Peyer's patch (tissue), 4 donors: ENCODE measurements around the gene LIM2. TPM values are rescaled to one million over a fixed set of nuclear protein-coding genes. Genes with fewer than 3 reads are reported as not detected.

Source experiments
- DNase-seq, 3 donors: peaks; one replicate each; pipeline ENCODE4 v3.0.0-alpha.2; 2017 to 2019
- H3K27ac ChIP-seq, 4 donors: fragments of 200-600 bp; sonication (generic); one replicate each; pipeline ENCODE4 v1.5.1; 2016 to 2019
- H3K27me3 ChIP-seq, 2 donors: fragments of 200-600 bp; sonication (generic); one replicate each; pipeline ENCODE4 v1.5.1; 2019
- H3K36me3 ChIP-seq, 3 donors: fragments of 200-600 bp; sonication (generic); one replicate each; pipeline ENCODE4 v1.5.1; 2016 to 2019
- H3K4me1 ChIP-seq, 4 donors: fragments of 200-600 bp; sonication (generic); one replicate each; pipeline ENCODE4 v1.5.1; 2016 to 2019
- H3K4me3 ChIP-seq, 4 donors: fragments of 200-600 bp; sonication (generic); 1 replicate in 3 of 4; 2 replicates in 1 of 4; pipeline ENCODE4 v1.5.1; 2016 to 2019; ENCODE audit warnings: mild to moderate bottlenecking in 1 of 4
- H3K9me3 ChIP-seq, 4 donors: fragments of 200-600 bp; sonication (generic); one replicate each; pipeline ENCODE4 v1.5.1; 2016 to 2019; ENCODE audit warnings: mild to moderate bottlenecking in 1 of 4
- CTCF ChIP-seq, 6 experiments: fragments of 450-650 bp in 4 of 6; fragments of 200-600 bp in 2 of 6; sonication (generic) in 1 of 6; IDR thresholded peaks; one replicate each; pipeline ENCODE4 v1.5.1; 2017 to 2019; ENCODE audit warnings: antibody characterized with exemption in 6 of 6, mild to moderate bottlenecking in 3 of 6, moderate library complexity in 1 of 6
- POLR2A ChIP-seq, 2 donors: fragments of 450-650 bp; IDR thresholded peaks; one replicate each; pipeline ENCODE4 v1.5.1; 2017; ENCODE audit warnings: antibody characterized with exemption in 2 of 2, mild to moderate bottlenecking in 2 of 2, moderate library complexity in 2 of 2
- total RNA-seq, 4 donors: library from RNA; depleted of rRNA; stranded (reverse); fragments of >200 nt; gene quantifications; one replicate each; pipeline ENCODE4 v1.1.0, GENCODE V29; 2016

LIM2 gene
- total RNA-seq, 4 donors from 2014 or later, result not detected

GRCh38 chr19:51368366-51369282 lies 19.1 kb downstream of the LIM2 start, which contains the start of gene CLDND2:
Gene CLDND2 (minus strand): TSS chr19:51369003. CDS start chr19:51368577, 426 bp downstream.
- TF ChIP-seq CTCF (IDR thresholded peaks at IDR 0.05), result no peak
- TF ChIP-seq POLR2A (IDR thresholded peaks at IDR 0.05), result no peak
- no peaks in the 10 kb centered on the region for H3K9me3 ChIP-seq
- no peak for DNase-seq
- H3K36me3 ChIP-seq, result no peaks in the 10 kb centered on the region
- H3K4me3 ChIP-seq, result peak within 1 kb of the TSS; percentile 72 to 94 (median 75)
- peaks cover 0 to 29% (median 7%) of the 10 kb centered on the region in 4 donors for H3K4me1 ChIP-seq
- peak within 1 kb of the TSS; percentile 88 to 98 (median 94) for H3K27ac ChIP-seq
- H3K27me3 ChIP-seq, result no peaks in the 10 kb centered on the region

GRCh38 chr19:51367565-51368365 lies 20.0 kb downstream of the LIM2 start:
- H3K4me1 ChIP-seq, result peaks cover 2 to 36% (median 9%) of the 10 kb centered on the region in 4 donors
- H3K27me3 ChIP-seq, result no peaks in the 10 kb centered on the region
- no peaks in the 10 kb centered on the region for H3K36me3 ChIP-seq
- peak overlapping the region; percentile 88 to 98 (median 94) for H3K27ac ChIP-seq
- TF ChIP-seq CTCF (IDR thresholded peaks at IDR 0.05) (no peak), POLR2A (IDR thresholded peaks at IDR 0.05) (no peak)
- DNase-seq, result peak; percentile 100
- no peaks in the 10 kb centered on the region for H3K9me3 ChIP-seq
- peak overlapping the region; percentile 72 to 94 (median 75) for H3K4me3 ChIP-seq

- no peaks in the 10 kb centered on the region for H3K36me3 ChIP-seq
- no peak for DNase-seq
- H3K4me3 ChIP-seq, result peak overlapping the region; percentile 72 to 94 (median 75)
- TF ChIP-seq CTCF (IDR thresholded peaks at IDR 0.05) (no peak), POLR2A (IDR thresholded peaks at IDR 0.05) (peak; percentile 84 to 98)
- H3K27ac ChIP-seq, result peak overlapping the region; percentile 88 to 98 (median 94)
- H3K27me3 ChIP-seq, result no peaks in the 10 kb centered on the region
- no peaks in the 10 kb centered on the region for H3K9me3 ChIP-seq
- peaks cover 5 to 40% (median 11%) of the 10 kb centered on the region in 4 donors for H3K4me1 ChIP-seq
Measured at GRCh38 chr19:51367255-51367564, 20.6 kb downstream of the LIM2 start.

GRCh38 chr19:51366389-51367254 lies 21.2 kb downstream of the LIM2 start:
- H3K27ac ChIP-seq, result peak overlapping the region; percentile 88 to 98 (median 94)
- TF ChIP-seq POLR2A (IDR thresholded peaks at IDR 0.05) (peak; percentile 32 to 92), CTCF (IDR thresholded peaks at IDR 0.05) (no peak)
- DNase-seq, result peak; percentile 98 to 99 (median 98)
- H3K4me1 ChIP-seq, result peaks cover 5 to 40% (median 11%) of the 10 kb centered on the region in 4 donors
- no peaks in the 10 kb centered on the region for H3K9me3 ChIP-seq
- no peaks in the 10 kb centered on the region for H3K27me3 ChIP-seq
- peak overlapping the region; percentile 72 to 94 (median 75) for H3K4me3 ChIP-seq
- H3K36me3 ChIP-seq, result no peaks in the 10 kb centered on the region

GRCh38 chr19:51365965-51366388 lies 21.8 kb downstream of the LIM2 start, which contains the start of gene ETFB:
Gene ETFB (minus strand): TSS chr19:51366388. CDS start chr19:51366326, 62 bp downstream.
- no peaks in the 10 kb centered on the region for H3K27me3 ChIP-seq
- peaks cover 5 to 40% (median 11%) of the 10 kb centered on the region in 4 donors for H3K4me1 ChIP-seq
- H3K27ac ChIP-seq, result peak within 1 kb of the TSS; percentile 88 to 98 (median 94)
- no peaks in the 10 kb centered on the region for H3K36me3 ChIP-seq
- DNase-seq, result no peak
- H3K9me3 ChIP-seq, result no peaks in the 10 kb centered on the region
- peak within 1 kb of the TSS; percentile 72 to 94 (median 75) for H3K4me3 ChIP-seq
- TF ChIP-seq POLR2A (IDR thresholded peaks at IDR 0.05) (peak in 1 of 2 donors; percentile 34), CTCF (IDR thresholded peaks at IDR 0.05) (no peak)
